ENCODE measurements around the gene DDX47.

DNA sequence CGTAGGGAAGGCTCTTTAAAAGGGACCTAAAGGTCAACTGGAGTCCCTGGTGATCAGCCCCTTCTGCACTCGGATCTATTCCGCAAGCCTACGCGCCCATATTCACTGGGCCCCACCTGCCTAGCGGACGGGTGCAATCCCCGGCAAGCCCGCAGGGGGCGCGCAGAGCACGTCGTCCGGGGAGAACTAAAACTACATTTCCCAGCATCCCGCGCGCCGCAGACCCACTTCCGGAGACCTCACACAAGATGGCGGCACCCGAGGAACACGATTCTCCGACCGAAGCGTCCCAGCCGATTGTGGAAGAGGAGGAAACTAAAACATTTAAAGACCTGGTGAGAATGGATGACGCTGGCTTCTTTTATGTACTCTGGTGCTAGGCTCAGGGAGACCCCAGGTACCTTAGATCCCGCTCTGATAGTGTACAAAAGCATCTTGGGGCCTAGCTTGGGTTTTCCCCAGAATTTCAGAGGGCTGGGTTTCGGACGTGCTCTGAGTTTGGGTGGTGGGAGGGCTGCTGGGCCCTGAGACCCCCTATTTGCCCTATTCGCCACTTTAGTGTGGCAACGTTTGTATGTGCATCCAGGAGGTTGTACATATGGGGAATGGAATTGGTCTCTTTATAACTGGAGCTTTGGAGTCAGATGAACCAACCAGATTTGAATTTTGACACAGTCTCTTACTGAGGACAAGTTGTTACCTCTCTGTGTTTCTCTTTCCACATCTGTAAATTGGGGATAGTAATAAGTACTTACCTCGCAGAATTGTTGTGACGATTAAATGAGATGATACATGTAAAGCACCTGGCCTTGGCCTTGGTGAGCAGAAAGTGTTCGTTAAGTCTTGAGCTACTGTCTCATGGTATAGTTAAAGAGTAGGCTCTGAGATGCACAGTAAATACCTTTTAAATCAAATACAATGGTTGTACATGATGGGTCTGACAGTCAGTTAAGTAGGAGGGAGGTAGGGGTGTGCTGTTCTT, at the start of gene DDX47:
- TF ChIP-seq, protein P1, sequence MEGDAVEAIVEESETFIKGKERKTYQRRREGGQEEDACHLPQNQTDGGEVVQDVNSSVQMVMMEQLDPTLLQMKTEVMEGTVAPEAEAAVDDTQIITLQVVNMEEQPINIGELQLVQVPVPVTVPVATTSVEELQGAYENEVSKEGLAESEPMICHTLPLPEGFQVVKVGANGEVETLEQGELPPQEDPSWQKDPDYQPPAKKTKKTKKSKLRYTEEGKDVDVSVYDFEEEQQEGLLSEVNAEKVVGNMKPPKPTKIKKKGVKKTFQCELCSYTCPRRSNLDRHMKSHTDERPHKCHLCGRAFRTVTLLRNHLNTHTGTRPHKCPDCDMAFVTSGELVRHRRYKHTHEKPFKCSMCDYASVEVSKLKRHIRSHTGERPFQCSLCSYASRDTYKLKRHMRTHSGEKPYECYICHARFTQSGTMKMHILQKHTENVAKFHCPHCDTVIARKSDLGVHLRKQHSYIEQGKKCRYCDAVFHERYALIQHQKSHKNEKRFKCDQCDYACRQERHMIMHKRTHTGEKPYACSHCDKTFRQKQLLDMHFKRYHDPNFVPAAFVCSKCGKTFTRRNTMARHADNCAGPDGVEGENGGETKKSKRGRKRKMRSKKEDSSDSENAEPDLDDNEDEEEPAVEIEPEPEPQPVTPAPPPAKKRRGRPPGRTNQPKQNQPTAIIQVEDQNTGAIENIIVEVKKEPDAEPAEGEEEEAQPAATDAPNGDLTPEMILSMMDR (conservative IDR thresholded peaks at IDR 0.05; ENCODE audit: low read length), result peak; percentile 81
- TF ChIP-seq EZH2phosphoT487 (IDR thresholded peaks at IDR 0.05; ENCODE audit: borderline replicate concordance), result no peak
